IMR-90 (cell line): ENCODE measurements around the gene CRABP1. TPM values are rescaled to one million over a fixed set of nuclear protein-coding genes. Genes with fewer than 3 reads are reported as not detected.

Source experiments
- ATAC-seq: fragments of 200-7000 bp; cut with Tn5 transposase; 2 replicates; pipeline ENCODE4 v1.9.1; 2020; ENCODE audit warnings: low read depth, mild to moderate bottlenecking, moderate library complexity
- BruUV-seq: library from RNA; stranded (reverse); fragments of 400-500 nt; replicated peaks from 2 replicates; lab custom pipeline; 2021; lab: Mats Ljungman, UMichigan
- CTCF ChIA-PET: fragments of 300-600 bp; formaldehyde crosslinking; extraction: SDS; loops from one replicate; lab custom pipeline; 2021; ENCODE audit warnings: antibody characterized with exemption; lab: Yijun Ruan, JAX
- POLR2A ChIA-PET: fragments of 300-600 bp; sonication (Branson Sonifier 250); formaldehyde crosslinking; loops from one replicate; lab custom pipeline; 2022; ENCODE audit warnings: antibody characterized with exemption; ENCODE audit not compliant: unreplicated experiment; lab: Charles Lee
- DNase-seq: peaks from one replicate; pipeline ENCODE4 v3.0.0; 2013
- H2AFZ ChIP-seq: replicated peaks from 2 replicates; pipeline ENCODE3; 2013; ENCODE audit warnings: low read length, mild to moderate bottlenecking; ENCODE audit not compliant: poor library complexity
- H2AK5ac ChIP-seq: 2 replicates; pipeline ENCODE4 v1.6.1; 2013; ENCODE audit warnings: low read depth, low read length, inconsistent platforms
- H2AK9ac ChIP-seq: replicated peaks from 2 replicates; pipeline ENCODE3; 2013; ENCODE audit warnings: mild to moderate bottlenecking, low read depth, low read length, moderate library complexity; ENCODE audit not compliant: poor library complexity
- H2BK120ac ChIP-seq: 2 replicates; pipeline ENCODE4 v1.6.1; 2013; ENCODE audit warnings: low read depth, low read length, inconsistent platforms
- H2BK15ac ChIP-seq: 3 replicates; pipeline ENCODE4 v1.6.1; 2013; ENCODE audit warnings: low read depth, low read length, inconsistent platforms
- H2BK20ac ChIP-seq: 2 replicates; pipeline ENCODE4 v1.6.1; 2013; ENCODE audit warnings: low read depth, mild to moderate bottlenecking, inconsistent platforms, low read length, moderate library complexity
- H2BK5ac ChIP-seq: 2 replicates; pipeline ENCODE4 v1.6.1; 2013; ENCODE audit warnings: mild to moderate bottlenecking, low read depth, low read length, inconsistent platforms; ENCODE audit not compliant: poor library complexity, severe bottlenecking
- H3K14ac ChIP-seq: replicated peaks from 2 replicates; pipeline ENCODE4 v1.6.1; 2013; ENCODE audit warnings: low read depth, low read length, inconsistent platforms
- H3K18ac ChIP-seq: 2 replicates; pipeline ENCODE4 v1.6.1; 2013; ENCODE audit warnings: low read depth, low read length, control low read depth
- H3K23ac ChIP-seq: 2 replicates; pipeline ENCODE4 v1.6.1; 2013; ENCODE audit warnings: low read depth, low read length, inconsistent platforms
- H3K27ac ChIP-seq: 2 replicates; pipeline ENCODE4 v1.5.1; 2013; ENCODE audit warnings: mild to moderate bottlenecking, control low read depth, low read length; ENCODE audit not compliant: insufficient read depth
- H3K27me3 ChIP-seq: 2 replicates; pipeline ENCODE4 v1.6.1; 2013; ENCODE audit warnings: low read length; ENCODE audit not compliant: control insufficient read depth, insufficient read depth
- H3K36me3 ChIP-seq: 2 replicates; pipeline ENCODE4 v1.6.1; 2013; ENCODE audit warnings: low read length, mixed read lengths; ENCODE audit not compliant: control insufficient read depth, insufficient read depth
- H3K4ac ChIP-seq: 2 replicates; pipeline ENCODE4 v1.6.1; 2013; ENCODE audit warnings: low read depth, low read length, inconsistent platforms
- H3K4me1 ChIP-seq: 2 replicates; pipeline ENCODE4 v1.6.1; 2013; ENCODE audit warnings: low read length, mixed read lengths; ENCODE audit not compliant: control insufficient read depth, insufficient read depth
- H3K4me2 ChIP-seq: 2 replicates; pipeline ENCODE4 v1.6.1; 2013; ENCODE audit warnings: low read depth, mild to moderate bottlenecking, control low read depth, low read length, moderate library complexity
- H3K4me3 ChIP-seq: 2 replicates; pipeline ENCODE4 v1.5.1; 2013; ENCODE audit warnings: low read depth, mild to moderate bottlenecking, control low read depth, low read length, moderate library complexity; ENCODE audit not compliant: insufficient read depth
- H3K56ac ChIP-seq: 2 replicates; pipeline ENCODE4 v1.6.1; 2013; ENCODE audit warnings: low read length, inconsistent platforms; ENCODE audit not compliant: insufficient read depth; ENCODE audit errors: extremely low read depth
- H3K79me1 ChIP-seq, 2 experiments: 2 replicates each; pipeline ENCODE4 v1.6.1; 2013; ENCODE audit warnings: low read length in 2 of 2, inconsistent platforms in 1 of 2, low read depth in 1 of 2
- H3K9ac ChIP-seq: 2 replicates; pipeline ENCODE4 v1.6.1; 2013; ENCODE audit warnings: low read depth, low read length, control low read depth
- H3K9me1 ChIP-seq: 2 replicates; pipeline ENCODE4 v1.6.1; 2013; ENCODE audit warnings: low read length, inconsistent platforms; ENCODE audit not compliant: insufficient read depth
- H3K9me3 ChIP-seq: 2 replicates; pipeline ENCODE4 v1.6.1; 2013; ENCODE audit warnings: low read length; ENCODE audit not compliant: control insufficient read depth, insufficient read depth
- H4K20me1 ChIP-seq: 2 replicates; pipeline ENCODE4 v1.6.1; 2013; ENCODE audit warnings: low read length, inconsistent platforms; ENCODE audit not compliant: insufficient read depth
- H4K5ac ChIP-seq: 2 replicates; pipeline ENCODE4 v1.6.1; 2013; ENCODE audit warnings: mild to moderate bottlenecking, low read depth, low read length, control low read depth
- H4K8ac ChIP-seq, 2 experiments: 2 replicates each; pipeline ENCODE4 v1.6.1; 2013; ENCODE audit warnings: low read depth in 2 of 2, low read length in 2 of 2, control low read depth in 1 of 2, inconsistent platforms in 1 of 2
- H4K91ac ChIP-seq: 2 replicates; pipeline ENCODE4 v1.6.1; 2013; ENCODE audit warnings: low read depth, low read length, inconsistent platforms; ENCODE audit not compliant: insufficient read depth
- BHLHE40 ChIP-seq: fragments of 150-350 bp; IDR thresholded peaks from 2 replicates; pipeline ENCODE4 v1.6.1; 2016; ENCODE audit warnings: mild to moderate bottlenecking, low read depth, low read length
- CEBPB ChIP-seq: IDR thresholded peaks from 2 replicates; pipeline ENCODE4 v1.6.1; 2012; ENCODE audit warnings: low read depth, low read length, improper control_type of control experiment
- CHD1 ChIP-seq: IDR thresholded peaks from 2 replicates; pipeline ENCODE4 v1.6.1; 2012; ENCODE audit warnings: low read depth, low read length, improper control_type of control experiment
- ELK1 ChIP-seq: fragments of 150-350 bp; IDR thresholded peaks from 2 replicates; pipeline ENCODE4 v1.6.1; 2016; ENCODE audit warnings: low read depth, mild to moderate bottlenecking, low read length, moderate library complexity, borderline replicate concordance
- MAFK ChIP-seq: IDR thresholded peaks from 2 replicates; pipeline ENCODE4 v1.6.1; 2012; ENCODE audit warnings: low read depth, low read length, improper control_type of control experiment
- MXI1 ChIP-seq: IDR thresholded peaks from 2 replicates; pipeline ENCODE4 v1.6.1; 2012; ENCODE audit warnings: low read depth, mild to moderate bottlenecking, low read length, moderate library complexity, borderline replicate concordance
- POLR2A ChIP-seq: IDR thresholded peaks from 2 replicates; pipeline ENCODE4 v1.6.1; 2012; ENCODE audit warnings: mild to moderate bottlenecking, low read depth, low read length
- RAD21 ChIP-seq: IDR thresholded peaks from 2 replicates; pipeline ENCODE4 v1.6.1; 2012; ENCODE audit warnings: low read length, improper control_type of control experiment
- RCOR1 ChIP-seq: IDR thresholded peaks from 2 replicates; pipeline ENCODE4 v1.6.1; 2012; ENCODE audit warnings: mild to moderate bottlenecking, low read length, improper control_type of control experiment; ENCODE audit not compliant: insufficient replicate concordance
- SMC3 ChIP-seq: fragments of 150-350 bp; IDR thresholded peaks from 2 replicates; pipeline ENCODE4 v1.6.1; 2016; ENCODE audit warnings: low read depth, mild to moderate bottlenecking, antibody characterized with exemption, low read length, moderate library complexity
- USF2 ChIP-seq: fragments of 150-350 bp; IDR thresholded peaks from 2 replicates; pipeline ENCODE4 v1.6.1; 2017; ENCODE audit warnings: mild to moderate bottlenecking, antibody characterized with exemption, low read length, low read depth
- WGBS, 2 experiments: methylation state at CpG; one replicate each; pipeline versions ENCODE4 v1.1.5 to v1.1.7; 2013; ENCODE audit warnings: missing lambda C conversion rate in 2 of 2; ENCODE audit not compliant: insufficient read length in 1 of 2; ENCODE audit errors: extremely low coverage in 2 of 2; 5-methylcytosine and 5-hydroxymethylcytosine counted together
- dilution Hi-C: fragments of 300-500 bp; cut with HindIII; formaldehyde crosslinking; loops from one replicate; pipeline ENCODE4 v1.14.3; 2018; ENCODE audit warnings: low sequenced_read_pairs; ENCODE audit not compliant: unreplicated experiment
- in situ Hi-C: fragments of 300-500 bp; cut with MboI; formaldehyde crosslinking; loops from 3 replicates; pipeline ENCODE4 v1.14.3; 2019; ENCODE audit warnings: low sequenced_read_pairs, inconsistent platforms, mixed read lengths
- intact Hi-C: fragments of 100-400 bp; cut with micrococcal nuclease; formaldehyde crosslinking; loops from 2 replicates; pipeline ENCODE4 v1.10.0; 2022
- polyA plus RNA-seq, 3 experiments: library from polyadenylated mRNA; depleted of rRNA; stranded (reverse); fragments of >200 nt; gene quantifications; 2 replicates each; pipeline ENCODE4 v1.2.3, GENCODE V29; 2012; ENCODE audit warnings: low replicate concordance in 1 of 3
- total RNA-seq: library from RNA; depleted of rRNA; stranded (reverse); fragments of >200 nt; gene quantifications from 2 replicates; pipeline ENCODE4 v1.2.3, GENCODE V29; 2012

Gene CRABP1
- total and polyA plus RNA-seq, 2 of the 4 experiments (the other 2 are of a cell fraction): not detected

GRCh38 chr15:78368651-78369050 is 28.5 kb downstream of the CRABP1 start:
- no peak overlapping the region for H3K4me3 ChIP-seq
- H3K9me1 ChIP-seq: no peaks in the 10 kb centered on the region
- no peaks in the 10 kb centered on the region for H3K9me3 ChIP-seq
- POLR2A ChIA-PET: no interaction called here
- CTCF ChIA-PET: no interaction called here
- no peak overlapping the region for H2AFZ ChIP-seq
- H3K36me3 ChIP-seq: no peaks in the 10 kb centered on the region
- H2AK9ac ChIP-seq: no peak overlapping the region
- intact Hi-C loops: no loop called here
- H4K91ac ChIP-seq: no peak overlapping the region
- in situ Hi-C loops: no loop called here
- peaks cover 40% of the 10 kb centered on the region for H3K27me3 ChIP-seq
- H3K4me2 ChIP-seq: no peak overlapping the region
- H3K4ac ChIP-seq: no peak overlapping the region
- H4K5ac ChIP-seq: no peak overlapping the region
- no peak overlapping the region for H2BK120ac ChIP-seq
- H2BK15ac ChIP-seq: no peak overlapping the region
- H3K79me1 ChIP-seq: no peaks in the 10 kb centered on the region
- BruUV-seq: no TSS peak
- H2BK20ac ChIP-seq: no peak overlapping the region
- no CpG with 5 or more reads among the region's 5 CpGs for WGBS, 2 experiments
- H3K14ac ChIP-seq: no peak overlapping the region
- DNase-seq: no peak
- H4K8ac ChIP-seq: no peak overlapping the region
- H4K20me1 ChIP-seq: no peaks in the 10 kb centered on the region
- H3K4me1 ChIP-seq: no peaks in the 10 kb centered on the region
- H3K23ac ChIP-seq: no peak overlapping the region
- ATAC-seq: peak; percentile 53
- no peak overlapping the region for H2BK5ac ChIP-seq
- no peak overlapping the region for H3K27ac ChIP-seq
- dilution Hi-C loops: no loop called here
- H3K56ac ChIP-seq: no peak overlapping the region
- TF ChIP-seq USF2 (no peak), CHD1 (no peak), BHLHE40 (no peak), POLR2A (no peak), ELK1 (no peak), RAD21 (no peak), MAFK (no peak), MXI1 (no peak), CEBPB (no peak), RCOR1 (no peak), SMC3 (no peak)
- no peak overlapping the region for H3K18ac ChIP-seq
- H2AK5ac ChIP-seq: no peak overlapping the region
- no peak overlapping the region for H3K9ac ChIP-seq
